GM23248 (cell line): ENCODE results near the gene EXOC2.

Experiments
- EZH2 ChIP-seq: fragments of 200-600 bp; sonication (generic); IDR thresholded peaks from 2 replicates; pipeline ENCODE4 v1.6.1; 2018; ENCODE audit warnings: antibody characterized with exemption, mild to moderate bottlenecking; ENCODE audit not compliant: insufficient read depth, poor library complexity, severe bottlenecking
- EZH2phosphoT487 ChIP-seq: fragments of 200-600 bp; sonication (generic); IDR thresholded peaks from 2 replicates; pipeline ENCODE4 v1.6.1; 2018; ENCODE audit warnings: antibody characterized with exemption, moderate library complexity, mild to moderate bottlenecking, low read depth; ENCODE audit not compliant: insufficient read depth

DNA sequence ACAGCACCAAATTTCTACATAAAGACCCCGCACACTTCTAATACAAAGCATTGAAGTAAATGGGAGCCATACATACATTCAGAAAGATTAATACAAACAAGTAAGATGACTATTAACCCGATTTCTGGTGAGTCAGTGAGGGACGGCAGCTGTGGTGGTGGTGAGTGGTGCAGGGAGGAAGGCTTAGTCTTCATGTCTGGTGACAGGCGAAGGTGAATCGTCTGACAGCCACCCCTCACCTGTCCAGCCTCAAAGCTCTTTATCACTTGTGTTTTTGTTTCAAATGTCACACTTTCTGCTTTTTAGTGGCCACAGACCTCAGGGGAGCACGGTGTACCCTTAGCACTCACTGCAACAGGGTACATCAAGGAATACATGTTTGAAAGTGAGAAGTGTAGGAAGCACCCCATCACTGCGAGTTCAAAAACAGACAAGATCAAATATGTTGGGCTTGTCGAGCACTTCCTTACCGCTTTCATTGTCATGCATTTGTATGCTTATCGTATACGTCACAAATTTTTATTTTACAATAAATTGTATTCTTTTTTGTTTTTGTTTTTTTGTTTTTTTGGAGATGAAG, 237.8 kb downstream of the EXOC2 start:
- no peak for TF ChIP-seq EZH2phosphoT487
- TF ChIP-seq EZH2, result no peak
